Endothelial cell of umbilical vein (primary cell): ENCODE measurements around the gene USH1G.

Experiments
- EZH2 ChIP-seq: IDR thresholded peaks from 2 replicates; pipeline ENCODE4 v1.6.1; 2012; ENCODE audit warnings: borderline replicate concordance, low read depth, mild to moderate bottlenecking, moderate library complexity, low read length, inconsistent platforms; ENCODE audit not compliant: severe bottlenecking
- MYC ChIP-seq: IDR thresholded peaks from one replicate; pipeline ENCODE4 v1.6.1; 2011; ENCODE audit warnings: mild to moderate bottlenecking, low read depth, low read length
- POLR2A ChIP-seq: IDR thresholded peaks from 2 replicates; pipeline ENCODE4 v1.6.1; 2012; ENCODE audit warnings: low read depth, mild to moderate bottlenecking, control low read depth, low read length
- POLR2AphosphoS5 ChIP-seq: IDR thresholded peaks from 2 replicates; pipeline ENCODE4 v1.6.1; 2012; ENCODE audit warnings: low read depth, mild to moderate bottlenecking, control low read depth, low read length, moderate library complexity; ENCODE audit not compliant: insufficient read depth
- TF ChIP-seq, protein P1 (sequence below), 2 donors: IDR thresholded peaks; 1 replicate in 1 of 2; 2 replicates in 1 of 2; pipeline ENCODE4 v1.5.1; 2011; ENCODE audit warnings: low read length in 2 of 2, mild to moderate bottlenecking in 2 of 2, moderate library complexity in 2 of 2, control low read depth in 1 of 2, inconsistent platforms in 1 of 2, low read depth in 1 of 2; ENCODE audit not compliant: insufficient read depth in 1 of 2; ENCODE audit errors: extremely low read depth in 1 of 2
- TF ChIP-seq, protein P2 (sequence below): IDR thresholded peaks from 2 replicates; pipeline ENCODE4 v1.6.1; 2011; ENCODE audit not compliant: insufficient read depth, insufficient read length

DNA sequence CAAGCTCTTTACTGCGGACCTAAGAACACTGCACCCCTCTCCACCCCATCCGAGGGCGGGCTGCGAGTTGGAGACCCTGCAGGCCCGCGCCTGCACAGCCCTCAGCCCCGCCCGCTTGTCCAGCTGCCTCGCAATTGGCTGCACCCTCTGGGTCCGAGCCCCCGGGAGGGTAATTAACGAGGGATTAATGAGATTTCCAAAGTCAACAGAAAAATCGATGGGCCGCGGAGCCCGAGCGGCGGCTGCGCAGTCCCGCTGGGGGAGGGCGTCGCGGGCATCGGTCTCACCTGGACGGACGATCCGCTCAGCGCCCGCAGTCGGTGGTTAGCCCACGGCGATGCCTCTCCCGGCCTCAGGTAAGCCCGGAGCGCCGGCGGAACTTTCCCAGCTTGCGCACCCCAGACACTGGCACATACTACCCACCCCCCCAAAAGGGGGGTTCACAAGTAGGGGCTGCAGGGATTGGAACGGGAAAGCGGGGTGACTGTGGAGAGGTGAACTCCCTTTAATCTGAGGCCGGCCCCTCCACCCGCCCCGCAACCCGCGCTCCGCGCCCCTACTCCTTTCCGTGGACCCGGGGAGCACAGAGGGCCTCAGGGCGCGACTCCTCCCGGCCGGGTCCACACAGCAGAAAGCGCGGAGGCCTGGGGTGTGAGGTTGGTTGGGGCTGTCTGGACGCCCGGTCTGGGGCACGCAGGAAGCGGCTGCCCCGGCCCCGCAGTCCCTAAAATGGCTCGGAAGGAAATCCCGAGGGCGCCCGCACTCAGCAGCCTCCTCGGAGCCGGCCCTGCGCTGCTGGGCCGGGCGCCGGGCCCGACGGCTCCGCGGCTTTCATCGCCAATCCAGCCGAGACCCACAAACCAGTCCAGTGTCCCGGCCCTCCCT lies 12.8 kb upstream of the USH1G start, which contains the start of gene OTOP3:
- TF ChIP-seq, protein P1, sequence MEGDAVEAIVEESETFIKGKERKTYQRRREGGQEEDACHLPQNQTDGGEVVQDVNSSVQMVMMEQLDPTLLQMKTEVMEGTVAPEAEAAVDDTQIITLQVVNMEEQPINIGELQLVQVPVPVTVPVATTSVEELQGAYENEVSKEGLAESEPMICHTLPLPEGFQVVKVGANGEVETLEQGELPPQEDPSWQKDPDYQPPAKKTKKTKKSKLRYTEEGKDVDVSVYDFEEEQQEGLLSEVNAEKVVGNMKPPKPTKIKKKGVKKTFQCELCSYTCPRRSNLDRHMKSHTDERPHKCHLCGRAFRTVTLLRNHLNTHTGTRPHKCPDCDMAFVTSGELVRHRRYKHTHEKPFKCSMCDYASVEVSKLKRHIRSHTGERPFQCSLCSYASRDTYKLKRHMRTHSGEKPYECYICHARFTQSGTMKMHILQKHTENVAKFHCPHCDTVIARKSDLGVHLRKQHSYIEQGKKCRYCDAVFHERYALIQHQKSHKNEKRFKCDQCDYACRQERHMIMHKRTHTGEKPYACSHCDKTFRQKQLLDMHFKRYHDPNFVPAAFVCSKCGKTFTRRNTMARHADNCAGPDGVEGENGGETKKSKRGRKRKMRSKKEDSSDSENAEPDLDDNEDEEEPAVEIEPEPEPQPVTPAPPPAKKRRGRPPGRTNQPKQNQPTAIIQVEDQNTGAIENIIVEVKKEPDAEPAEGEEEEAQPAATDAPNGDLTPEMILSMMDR (IDR thresholded peaks at IDR 0.05; ENCODE audit: extremely low read depth in 1 of 2, insufficient read depth in 1 of 2, low read depth in 1 of 2, low read length in 2 of 2), result no peak
- TF ChIP-seq, protein P2, sequence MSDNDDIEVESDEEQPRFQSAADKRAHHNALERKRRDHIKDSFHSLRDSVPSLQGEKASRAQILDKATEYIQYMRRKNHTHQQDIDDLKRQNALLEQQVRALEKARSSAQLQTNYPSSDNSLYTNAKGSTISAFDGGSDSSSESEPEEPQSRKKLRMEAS, result no peak
- TF ChIP-seq EZH2 (peak; percentile 99), POLR2AphosphoS5 (no peak), POLR2A (no peak), MYC (no peak)
